K562 (cell line): Measurements from ENCODE around the gene HOXB5. TPM values are rescaled to one million over a fixed set of nuclear protein-coding genes. Genes with fewer than 3 reads are reported as not detected.
A peak's percentile ranks its signal among the peaks of the same experiment; 100 is the strongest.

ENCODE experiments used
- ARHGAP35 ChIP-seq: fragments of 450-650 bp; IDR thresholded peaks from 2 replicates; pipeline ENCODE4 v1.6.1; 2018; ENCODE audit not compliant: partially characterized antibody
- BACH1 ChIP-seq: fragments of 200-800 bp; sonication (Bioruptor generic); IDR thresholded peaks from 2 replicates; pipeline ENCODE4 v1.6.1; 2016; ENCODE audit warnings: missing genetic modification characterization, missing compliant biosample characterization
- HBP1 ChIP-seq: fragments of 450-650 bp; formaldehyde crosslinking; IDR thresholded peaks from 2 replicates; pipeline ENCODE4 v1.4.0; 2022; ENCODE audit warnings: missing genetic modification characterization
- HNRNPUL1 ChIP-seq: fragments of 200-400 bp; formaldehyde crosslinking; IDR thresholded peaks from 2 replicates; pipeline ENCODE4 v1.6.1; 2017; ENCODE audit warnings: low read length
- HOXB6 ChIP-seq: fragments of 250-450 bp; sonication (Bioruptor Pico); IDR thresholded peaks from 2 replicates; pipeline ENCODE4 v1.5.1; 2022; ENCODE audit warnings: mild to moderate bottlenecking, borderline replicate concordance
- KLF1 ChIP-seq: fragments of 450-650 bp; IDR thresholded peaks from 2 replicates; pipeline ENCODE4 v1.6.1; 2016; ENCODE audit warnings: missing genetic modification characterization, missing compliant biosample characterization
- PBX2 ChIP-seq, 2 experiments: IDR thresholded peaks in 1 of 2; conservative IDR thresholded peaks in 1 of 2; 2 replicates each; pipeline ENCODE4 v1.6.1; 2016; ENCODE audit warnings: low read depth in 2 of 2, mild to moderate bottlenecking in 1 of 2, missing compliant biosample characterization in 1 of 2, missing genetic modification characterization in 1 of 2, moderate library complexity in 1 of 2
- PHF21A ChIP-seq: fragments of 450-650 bp; IDR thresholded peaks from 2 replicates; pipeline ENCODE4 v1.6.1; 2017; ENCODE audit warnings: low read depth, borderline replicate concordance
- POU5F1 ChIP-seq: fragments of 150-350 bp; IDR thresholded peaks from 2 replicates; pipeline ENCODE4 v1.6.1; 2014; ENCODE audit warnings: borderline replicate concordance, low read length, low read depth, mild to moderate bottlenecking; ENCODE audit not compliant: partially characterized antibody
- PREB ChIP-seq: sonication (generic); formaldehyde crosslinking; IDR thresholded peaks from 2 replicates; pipeline ENCODE4 v1.8.1; 2023; ENCODE audit warnings: mild to moderate bottlenecking, missing genetic modification reagents
- PYGO2 ChIP-seq: fragments of 450-650 bp; IDR thresholded peaks from 2 replicates; pipeline ENCODE4 v1.6.1; 2016; ENCODE audit warnings: mild to moderate bottlenecking, missing genetic modification characterization, moderate library complexity, missing compliant biosample characterization
- RBM22 ChIP-seq: fragments of 200-400 bp; formaldehyde crosslinking; IDR thresholded peaks from 2 replicates; pipeline ENCODE4 v1.6.1; 2018; ENCODE audit warnings: low read length, low read depth; ENCODE audit not compliant: poor library complexity, severe bottlenecking
- RBM25 ChIP-seq: fragments of 200-400 bp; formaldehyde crosslinking; IDR thresholded peaks from 2 replicates; pipeline ENCODE4 v1.6.1; 2018; ENCODE audit warnings: low read length, low read depth, moderate library complexity; ENCODE audit not compliant: severe bottlenecking
- SIRT6 ChIP-seq: IDR thresholded peaks from one replicate; pipeline ENCODE4 v1.6.1; 2012; ENCODE audit warnings: low read depth, mild to moderate bottlenecking, control low read depth, inconsistent platforms, low read length, moderate library complexity
- SMAD4 ChIP-seq: fragments of 250-450 bp; sonication (Bioruptor Pico); conservative IDR thresholded peaks from 2 replicates; pipeline ENCODE4 v1.8.0; 2021; ENCODE audit warnings: inconsistent platforms, mild to moderate bottlenecking, moderate library complexity
- SMARCA5 ChIP-seq: fragments of 450-650 bp; IDR thresholded peaks from 2 replicates; pipeline ENCODE4 v1.6.1; 2016
- ZKSCAN8 ChIP-seq: fragments of 200-800 bp; sonication (Bioruptor generic); IDR thresholded peaks from 2 replicates; pipeline ENCODE4 v1.6.1; 2016; ENCODE audit warnings: missing genetic modification characterization, missing compliant biosample characterization
- ZNF23 ChIP-seq: fragments of 250-450 bp; sonication (Bioruptor Pico); IDR thresholded peaks from 2 replicates; pipeline ENCODE4 v1.4.0; 2020; ENCODE audit warnings: mild to moderate bottlenecking
- ZNF707 ChIP-seq: fragments of 250-450 bp; sonication (Bioruptor Pico); conservative IDR thresholded peaks from 2 replicates; pipeline ENCODE4 v1.8.0; 2022; ENCODE audit warnings: inconsistent platforms, mild to moderate bottlenecking, moderate library complexity
- polyA plus RNA-seq, 8 experiments: library from polyadenylated mRNA; depleted of rRNA in 4 of 8; stranded (reverse) in 5 of 8; unstranded in 3 of 8; fragments of >200 nt; fragmentation: Nextera tagmentation in 2 of 8; fragmentation: Illumina TruSeq in 1 of 8; extraction: Ambion mirVana in 2 of 8; extraction: Trizol in 1 of 8; gene quantifications; 2 replicates each; pipeline versions ENCODE4 v1.2.1 to v1.2.3, GENCODE V29; 2011 to 2014; ENCODE audit warnings: inconsistent platforms in 1 of 8, missing spikeins in 1 of 8
- total RNA-seq, 7 experiments: library from RNA; depleted of rRNA in 6 of 7; stranded (reverse); fragments of >200 nt in 6 of 7; fragmentation: Illumina TruSeq in 2 of 7; extraction: Trizol in 2 of 7; gene quantifications; 2 replicates each; pipeline versions ENCODE4 v1.2.1 to v1.2.3, GENCODE V29; 2011 to 2021; ENCODE audit warnings: low replicate concordance in 1 of 7
- TF ChIP-seq, protein P1 (sequence below): sonication (generic); formaldehyde crosslinking; IDR thresholded peaks from 2 replicates; pipeline ENCODE4 v1.8.0; 2022; ENCODE audit warnings: missing genetic modification reagents, mild to moderate bottlenecking, moderate library complexity, borderline replicate concordance

The HOXB5 gene
- total and polyA plus RNA-seq, 9 of the 15 experiments (the other 6 are each of a cell fraction or from before 2014, with no cell fraction given), result 0.24 to 2.7 (median 0.65) TPM

- TF ChIP-seq PHF21A (peak; percentile 73; the same call in 1 of the 2 replicates), SMAD4 (CRISPR knock-in tag) (peak; percentile 61), HNRNPUL1 (no peak), PREB (CRISPR knock-in tag) (no peak), POU5F1 (no peak), RBM25 (peak; percentile 84), PYGO2 (tag) (no peak), HBP1 (CRISPR knock-in tag) (no peak), SIRT6 (no peak), ZNF707 (CRISPR knock-in tag) (no peak), PBX2 (CRISPR knock-in tag; IDR thresholded peaks at IDR 0.05; ENCODE audit: low read depth) (no peak), PBX2 (tag; conservative IDR thresholded peaks at IDR 0.05; ENCODE audit: low read depth) (no peak), ZNF23 (CRISPR knock-in tag) (no peak), SMARCA5 (no peak), HOXB6 (CRISPR knock-in tag) (no peak), ARHGAP35 (no peak), BACH1 (tag) (no peak), KLF1 (tag) (no peak), RBM22 (peak; percentile 76), ZKSCAN8 (no peak)
- TF ChIP-seq, protein P1, sequence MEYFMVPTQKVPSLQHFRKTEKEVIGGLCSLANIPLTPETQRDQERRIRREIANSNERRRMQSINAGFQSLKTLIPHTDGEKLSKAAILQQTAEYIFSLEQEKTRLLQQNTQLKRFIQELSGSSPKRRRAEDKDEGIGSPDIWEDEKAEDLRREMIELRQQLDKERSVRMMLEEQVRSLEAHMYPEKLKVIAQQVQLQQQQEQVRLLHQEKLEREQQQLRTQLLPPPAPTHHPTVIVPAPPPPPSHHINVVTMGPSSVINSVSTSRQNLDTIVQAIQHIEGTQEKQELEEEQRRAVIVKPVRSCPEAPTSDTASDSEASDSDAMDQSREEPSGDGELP (CRISPR knock-in tag), result no peak; the same call in 1 of the 2 replicates
Observed at GRCh38 chr17:48610282-48611211, 17.0 kb upstream of the HOXB5 start, which contains the start of gene HOXB7 (continued).
